ENCODE results near the gene RTP2.

The RTP2 gene

DNA sequence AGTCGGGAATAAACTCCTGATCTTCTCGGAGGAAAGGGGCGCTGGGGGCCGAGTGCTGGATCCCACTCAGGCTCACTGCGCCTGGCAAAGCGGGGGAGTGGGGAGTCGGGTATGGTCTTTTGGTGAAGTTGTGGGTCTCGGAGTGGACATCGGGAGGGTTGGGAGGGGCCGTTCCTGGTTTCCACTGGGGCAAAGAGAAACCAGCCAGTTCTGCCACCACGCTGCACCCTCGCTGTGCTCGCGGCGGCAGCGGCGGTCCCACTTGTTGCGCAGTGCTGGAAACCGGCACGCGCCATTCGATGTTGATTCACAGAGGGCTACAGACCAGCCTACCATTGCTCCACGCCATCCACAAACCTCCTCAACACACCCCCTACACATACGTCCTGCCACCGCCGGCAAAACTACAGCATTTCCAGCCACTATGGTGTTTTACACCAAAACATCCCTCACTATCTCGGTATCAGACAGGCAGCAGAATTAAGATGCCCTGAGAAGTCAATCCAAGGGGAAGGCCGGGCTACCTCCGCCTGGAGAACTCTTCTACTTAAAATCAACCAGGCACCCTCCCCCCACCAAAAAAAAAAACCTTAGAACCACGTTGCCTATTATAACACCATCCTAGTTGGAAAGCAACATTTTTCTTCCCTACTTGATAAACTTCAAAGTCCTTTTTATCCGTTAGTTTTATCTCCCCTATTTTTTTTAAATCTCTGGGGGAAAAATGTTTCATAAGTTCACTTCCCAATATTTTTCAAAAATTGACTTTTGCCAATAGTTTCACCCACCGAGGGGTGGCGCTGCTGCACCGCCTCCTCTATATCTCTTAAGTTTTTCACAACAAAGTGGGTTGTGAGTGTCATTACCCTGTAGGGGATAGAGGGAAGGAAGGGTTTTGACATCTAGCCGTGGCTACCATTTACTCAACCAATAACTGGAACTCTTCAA is 39.3 kb upstream of the RTP2 start:
- Histone ChIP-seq H3K4me1 (ENCODE audit: low read depth, poor library complexity, severe bottlenecking) (peaks cover 18% of the 10 kb centered on the region), H2AFZ (ENCODE audit: low read depth) (peak overlapping the region; percentile 96), H3K4me2 (peak overlapping the region; percentile 95), H3K36me3 (ENCODE audit: insufficient read depth) (no peaks in the 10 kb centered on the region), H3K27me3 (ENCODE audit: insufficient read depth, low read depth) (peaks cover 32% of the 10 kb centered on the region), H3K4me3 (IDR thresholded peaks at IDR 0.05; ENCODE audit: insufficient read depth, low read depth, low read length) (peak overlapping the region; percentile 72), H4K20me1 (ENCODE audit: insufficient read depth) (no peaks in the 10 kb centered on the region), H3K9ac (no peak overlapping the region), H3K27ac (no peak overlapping the region), H3K79me2 (ENCODE audit: insufficient read depth, low read depth) (no peaks in the 10 kb centered on the region)
- TF ChIP-seq, protein P1, sequence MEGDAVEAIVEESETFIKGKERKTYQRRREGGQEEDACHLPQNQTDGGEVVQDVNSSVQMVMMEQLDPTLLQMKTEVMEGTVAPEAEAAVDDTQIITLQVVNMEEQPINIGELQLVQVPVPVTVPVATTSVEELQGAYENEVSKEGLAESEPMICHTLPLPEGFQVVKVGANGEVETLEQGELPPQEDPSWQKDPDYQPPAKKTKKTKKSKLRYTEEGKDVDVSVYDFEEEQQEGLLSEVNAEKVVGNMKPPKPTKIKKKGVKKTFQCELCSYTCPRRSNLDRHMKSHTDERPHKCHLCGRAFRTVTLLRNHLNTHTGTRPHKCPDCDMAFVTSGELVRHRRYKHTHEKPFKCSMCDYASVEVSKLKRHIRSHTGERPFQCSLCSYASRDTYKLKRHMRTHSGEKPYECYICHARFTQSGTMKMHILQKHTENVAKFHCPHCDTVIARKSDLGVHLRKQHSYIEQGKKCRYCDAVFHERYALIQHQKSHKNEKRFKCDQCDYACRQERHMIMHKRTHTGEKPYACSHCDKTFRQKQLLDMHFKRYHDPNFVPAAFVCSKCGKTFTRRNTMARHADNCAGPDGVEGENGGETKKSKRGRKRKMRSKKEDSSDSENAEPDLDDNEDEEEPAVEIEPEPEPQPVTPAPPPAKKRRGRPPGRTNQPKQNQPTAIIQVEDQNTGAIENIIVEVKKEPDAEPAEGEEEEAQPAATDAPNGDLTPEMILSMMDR (conservative IDR thresholded peaks at IDR 0.05; ENCODE audit: low read depth, low read length): peak; percentile 100

DNA sequence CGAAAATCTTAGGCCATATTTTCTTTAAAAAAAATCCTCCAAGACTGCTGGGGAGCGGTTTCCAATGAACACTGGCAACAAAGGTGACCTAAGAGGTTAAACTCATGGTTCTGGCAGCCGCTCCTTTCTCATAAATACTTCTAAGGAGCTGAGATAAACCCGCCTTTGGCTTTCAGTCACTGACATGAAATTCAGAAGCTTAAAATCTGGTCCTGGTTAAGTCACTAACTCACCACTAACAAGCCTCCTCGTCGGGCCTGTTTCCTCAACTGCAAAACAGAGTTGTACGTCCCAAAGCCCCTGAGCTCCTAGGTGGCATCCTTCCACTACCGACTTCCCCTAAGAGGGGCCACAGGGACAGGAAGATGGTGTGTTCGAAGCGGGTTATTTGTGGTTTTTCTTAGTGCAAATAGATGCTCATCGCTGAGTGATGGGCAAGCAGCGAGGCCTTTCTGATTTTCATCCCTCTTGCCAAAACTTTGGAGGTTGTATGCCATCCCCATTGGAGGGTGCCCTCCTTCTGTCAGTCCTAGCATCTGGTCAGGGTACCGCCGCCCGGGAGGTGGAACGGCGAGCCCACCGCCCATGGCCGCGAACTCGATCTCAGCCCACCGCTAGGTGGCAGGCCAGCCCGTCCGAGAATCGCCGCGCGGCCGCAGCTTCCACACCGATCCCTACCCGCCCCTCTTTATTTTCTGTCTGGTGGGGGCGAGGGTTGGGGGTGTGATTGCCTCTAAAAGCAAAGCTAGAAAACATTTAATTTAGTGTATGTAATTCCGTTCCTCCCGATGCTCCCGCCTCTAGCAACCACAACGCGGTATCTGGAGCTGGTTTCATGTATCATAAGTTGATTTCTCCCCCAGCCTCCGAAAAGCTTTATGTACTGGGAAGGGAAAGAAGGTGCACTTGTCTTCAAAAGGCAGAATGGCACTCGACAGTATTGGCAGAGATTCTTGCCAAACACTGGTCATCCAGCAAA is 38.4 kb upstream of the RTP2 start:
- Histone ChIP-seq H3K4me1 (ENCODE audit: low read depth, poor library complexity, severe bottlenecking) (peaks cover 13% of the 10 kb centered on the region), H3K4me2 (peak overlapping the region; percentile 95), H2AFZ (ENCODE audit: low read depth) (peak overlapping the region; percentile 96), H4K20me1 (ENCODE audit: insufficient read depth) (no peaks in the 10 kb centered on the region), H3K27ac (no peak overlapping the region), H3K79me2 (ENCODE audit: insufficient read depth, low read depth) (no peaks in the 10 kb centered on the region), H3K27me3 (ENCODE audit: insufficient read depth, low read depth) (peaks cover 32% of the 10 kb centered on the region), H3K36me3 (ENCODE audit: insufficient read depth) (no peaks in the 10 kb centered on the region), H3K9ac (no peak overlapping the region; the same call in 1 of the 2 replicates), H3K4me3 (IDR thresholded peaks at IDR 0.05; ENCODE audit: insufficient read depth, low read depth, low read length) (peak overlapping the region; percentile 72)
- TF ChIP-seq, protein P1 (conservative IDR thresholded peaks at IDR 0.05; ENCODE audit: low read depth, low read length): peak; percentile 96

DNA sequence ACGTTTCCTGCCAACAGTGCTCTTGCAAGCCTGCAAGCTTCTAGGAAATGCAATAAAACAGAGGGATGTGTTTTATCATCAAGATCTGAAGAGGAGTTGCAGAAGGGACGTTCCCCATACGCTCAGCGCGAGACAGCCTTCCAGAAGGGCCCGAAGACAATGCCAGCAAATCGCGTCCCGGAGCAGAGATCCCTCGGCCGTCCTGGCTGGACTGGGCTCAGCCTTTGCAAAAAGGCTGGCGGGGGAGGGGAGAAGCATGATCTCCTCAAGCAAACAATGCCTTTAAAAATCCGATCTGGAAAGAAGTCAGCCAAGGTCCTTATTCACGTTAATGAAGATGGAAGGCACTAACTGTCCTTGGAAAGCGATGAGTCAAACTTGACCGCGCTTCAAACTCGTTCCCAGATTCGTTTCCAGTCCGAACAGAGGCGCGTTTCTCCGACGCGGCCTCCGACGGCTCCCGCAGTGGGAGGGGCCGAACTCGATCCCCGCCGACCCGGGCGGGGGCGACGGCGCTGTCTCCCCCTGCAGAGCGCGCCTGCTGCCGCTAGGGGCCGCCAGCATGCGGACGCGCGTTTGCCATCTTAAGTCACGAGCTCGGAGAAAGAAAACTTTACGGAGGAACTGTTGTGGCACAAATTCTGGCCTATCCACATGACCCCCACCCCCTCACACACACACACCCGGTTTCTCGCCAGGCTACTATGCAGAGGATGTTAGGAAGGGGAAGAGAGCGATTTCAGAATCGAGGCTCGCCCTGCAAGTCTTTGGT is 37.4 kb upstream of the RTP2 start:
- Histone ChIP-seq H3K36me3 (ENCODE audit: insufficient read depth) (no peaks in the 10 kb centered on the region), H4K20me1 (ENCODE audit: insufficient read depth) (no peaks in the 10 kb centered on the region), H3K27ac (no peak overlapping the region), H3K4me2 (peak overlapping the region; percentile 95), H3K27me3 (ENCODE audit: insufficient read depth, low read depth) (peaks cover 28% of the 10 kb centered on the region), H3K4me1 (ENCODE audit: low read depth, poor library complexity, severe bottlenecking) (peaks cover 12% of the 10 kb centered on the region), H3K9ac (no peak overlapping the region; the same call in 1 of the 2 replicates), H3K4me3 (IDR thresholded peaks at IDR 0.05; ENCODE audit: insufficient read depth, low read depth, low read length) (no peak overlapping the region), H2AFZ (ENCODE audit: low read depth) (peak overlapping the region; percentile 96), H3K79me2 (ENCODE audit: insufficient read depth, low read depth) (no peaks in the 10 kb centered on the region)
- TF ChIP-seq, protein P1 (conservative IDR thresholded peaks at IDR 0.05; ENCODE audit: low read depth, low read length): peak; percentile 88

DNA sequence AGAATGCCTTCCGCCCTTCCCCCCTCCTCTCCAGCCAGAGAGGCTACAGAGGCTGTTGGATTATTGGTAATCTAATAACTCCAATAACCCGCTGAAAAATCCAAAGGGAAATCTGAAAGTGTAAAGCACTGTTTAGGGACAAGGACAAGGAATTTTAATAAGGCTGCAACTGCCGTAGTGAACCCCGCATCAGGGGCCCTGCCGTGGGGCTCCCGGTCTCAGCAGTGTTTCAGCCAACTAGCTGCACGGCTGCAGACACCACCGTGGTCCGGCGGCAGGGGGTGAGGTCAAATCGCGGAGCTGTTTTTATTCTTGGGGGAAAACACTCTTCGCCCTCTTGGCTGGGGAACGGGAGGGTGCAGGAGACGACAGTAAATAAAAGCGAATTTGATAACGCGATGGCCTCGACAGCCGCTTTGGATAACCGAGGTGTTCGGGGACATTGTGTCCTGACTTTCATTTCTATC is 36.8 kb upstream of the RTP2 start:
- Histone ChIP-seq H3K9ac (no peak overlapping the region), H2AFZ (ENCODE audit: low read depth) (peak overlapping the region; percentile 96), H3K4me3 (IDR thresholded peaks at IDR 0.05; ENCODE audit: insufficient read depth, low read depth, low read length) (no peak overlapping the region), H3K27me3 (ENCODE audit: insufficient read depth, low read depth) (peaks cover 22% of the 10 kb centered on the region), H4K20me1 (ENCODE audit: insufficient read depth) (no peaks in the 10 kb centered on the region), H3K4me1 (ENCODE audit: low read depth, poor library complexity, severe bottlenecking) (peaks cover 12% of the 10 kb centered on the region), H3K36me3 (ENCODE audit: insufficient read depth) (no peaks in the 10 kb centered on the region), H3K79me2 (ENCODE audit: insufficient read depth, low read depth) (no peaks in the 10 kb centered on the region), H3K27ac (no peak overlapping the region), H3K4me2 (peak overlapping the region; percentile 95)
- TF ChIP-seq, protein P1 (conservative IDR thresholded peaks at IDR 0.05; ENCODE audit: low read depth, low read length): no peak; the same call in 1 of the 2 replicates
